Fibroblast of mammary gland (primary cell): ENCODE data around the gene KCND3.

ENCODE experiments used
- DNase-seq: peaks from one replicate; pipeline ENCODE4 v3.0.0-alpha.2; 2010; ENCODE audit warnings: low read depth
- H3K4me3 ChIP-seq: 2 replicates; pipeline ENCODE4 v1.5.1; 2011; ENCODE audit warnings: low read depth, mild to moderate bottlenecking, low read length, moderate library complexity; ENCODE audit not compliant: control insufficient read depth
- TF ChIP-seq, protein P1 (sequence below): conservative IDR thresholded peaks from 2 replicates; pipeline ENCODE4 v1.5.1; 2011; ENCODE audit warnings: low read depth, low read length, inconsistent platforms; ENCODE audit not compliant: control insufficient read depth, insufficient read depth

The KCND3 gene

GRCh38 chr1:111793923-111794322, 195.5 kb downstream of the KCND3 start:
- DNase-seq: no peak
- no peak overlapping the region for H3K4me3 ChIP-seq
- TF ChIP-seq, protein P1, sequence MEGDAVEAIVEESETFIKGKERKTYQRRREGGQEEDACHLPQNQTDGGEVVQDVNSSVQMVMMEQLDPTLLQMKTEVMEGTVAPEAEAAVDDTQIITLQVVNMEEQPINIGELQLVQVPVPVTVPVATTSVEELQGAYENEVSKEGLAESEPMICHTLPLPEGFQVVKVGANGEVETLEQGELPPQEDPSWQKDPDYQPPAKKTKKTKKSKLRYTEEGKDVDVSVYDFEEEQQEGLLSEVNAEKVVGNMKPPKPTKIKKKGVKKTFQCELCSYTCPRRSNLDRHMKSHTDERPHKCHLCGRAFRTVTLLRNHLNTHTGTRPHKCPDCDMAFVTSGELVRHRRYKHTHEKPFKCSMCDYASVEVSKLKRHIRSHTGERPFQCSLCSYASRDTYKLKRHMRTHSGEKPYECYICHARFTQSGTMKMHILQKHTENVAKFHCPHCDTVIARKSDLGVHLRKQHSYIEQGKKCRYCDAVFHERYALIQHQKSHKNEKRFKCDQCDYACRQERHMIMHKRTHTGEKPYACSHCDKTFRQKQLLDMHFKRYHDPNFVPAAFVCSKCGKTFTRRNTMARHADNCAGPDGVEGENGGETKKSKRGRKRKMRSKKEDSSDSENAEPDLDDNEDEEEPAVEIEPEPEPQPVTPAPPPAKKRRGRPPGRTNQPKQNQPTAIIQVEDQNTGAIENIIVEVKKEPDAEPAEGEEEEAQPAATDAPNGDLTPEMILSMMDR: no peak

DNA sequence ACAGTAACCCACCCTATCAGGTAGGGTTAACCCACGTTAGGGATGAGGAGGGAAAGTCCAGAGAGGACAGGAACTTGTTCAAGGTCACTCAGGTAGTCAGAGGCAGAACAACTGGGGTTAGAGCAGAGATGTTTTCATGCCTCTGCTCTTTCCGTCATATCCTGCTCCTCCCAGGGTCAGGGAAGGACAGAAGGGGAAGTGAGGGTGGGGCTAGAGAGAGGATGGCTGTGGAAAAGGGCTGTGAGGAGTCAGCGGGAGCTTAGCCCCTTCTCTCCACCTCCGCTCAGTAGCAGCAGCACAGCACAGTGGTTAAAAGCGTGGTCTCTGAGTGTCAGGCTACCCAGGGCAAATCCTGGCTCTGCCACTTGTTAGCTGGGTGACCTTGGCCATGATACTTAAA, 197.2 kb downstream of the KCND3 start:
- TF ChIP-seq, protein P1: no peak
- H3K4me3 ChIP-seq: no peak overlapping the region
- no peak for DNase-seq

- TF ChIP-seq, protein P1: no peak
- DNase-seq: no peak
- no peak overlapping the region for H3K4me3 ChIP-seq
Measured at GRCh38 chr1:111791776-111792175, 197.7 kb downstream of the KCND3 start.

GRCh38 chr1:111789666-111790316, 199.7 kb downstream of the KCND3 start:
- peak; percentile 67 for DNase-seq
- TF ChIP-seq, protein P1: no peak

GRCh38 chr1:111789142-111789541, 200.3 kb downstream of the KCND3 start:
- TF ChIP-seq, protein P1: no peak
- peak; percentile 27 for DNase-seq
- no peak overlapping the region for H3K4me3 ChIP-seq

More at GRCh38 chr1:111789666-111790316, 199.7 kb downstream of the KCND3 start:
- H3K4me3 ChIP-seq: no peak overlapping the region

DNA sequence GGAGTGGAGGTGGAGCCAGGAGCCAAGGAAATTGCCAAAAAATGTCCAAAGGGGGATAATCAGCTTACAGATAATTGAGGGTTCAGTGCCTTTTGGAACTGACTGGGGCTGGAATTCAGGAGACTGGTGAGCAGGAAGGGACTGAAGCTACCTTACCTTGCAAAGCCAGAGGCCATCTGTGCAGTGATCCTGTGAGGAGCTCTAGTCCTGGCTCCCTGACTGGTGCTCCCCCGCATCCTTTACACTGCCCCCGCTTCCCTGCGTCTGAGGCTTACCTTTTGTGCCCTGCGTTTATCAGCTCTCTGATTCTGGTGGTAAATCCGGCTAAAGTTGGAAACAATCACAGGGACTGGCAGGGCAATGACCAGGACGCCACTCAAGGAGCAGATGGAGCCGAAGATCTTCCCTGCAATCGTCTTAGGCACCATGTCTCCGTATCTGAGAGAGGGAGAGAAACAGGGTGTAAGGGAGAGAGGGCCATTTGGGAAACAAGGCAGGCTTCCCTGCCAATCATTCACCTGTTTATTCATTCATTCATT, 202.7 kb downstream of the KCND3 start:
- no peak overlapping the region for H3K4me3 ChIP-seq
- DNase-seq: no peak
- TF ChIP-seq, protein P1: no peak
